HG02884 (cell line): ENCODE data around the gene MANEAL.
"Not testable (repeated sequence)": the region's sequence is repeated elsewhere in the genome, so short reads cannot be mapped to it uniquely, and the experiment has no call there.

Experiments
- ATAC-seq: cut with Tn5 transposase; IDR thresholded peaks from one replicate; pipeline ENCODE4 v1.9.1; 2021; ENCODE audit warnings: mild to moderate bottlenecking, moderate library complexity; ENCODE audit not compliant: unreplicated experiment

MANEAL gene

GRCh38 chr1:37793773-37794371 is at the start of gene MANEAL:
MANEAL (plus strand) TSS chr1:37793847; CDS start chr1:37794183, 336 bp downstream.
- ATAC-seq: no peak

- ATAC-seq: no peak
These were observed 46.8 kb upstream of the MANEAL start for GRCh38 chr1:37746806-37747205.

GRCh38 chr1:37748565-37748964 is 45.1 kb upstream of the MANEAL start:
- ATAC-seq: no peak

GRCh38 chr1:37752213-37752582 is 41.4 kb upstream of the MANEAL start:
- no peak for ATAC-seq

GRCh38 chr1:37752583-37753471 is 40.8 kb upstream of the MANEAL start:
- no peak for ATAC-seq

- ATAC-seq: no peak
These were observed 40.0 kb upstream of the MANEAL start for GRCh38 chr1:37753473-37754321.

- no peak for ATAC-seq
These were observed 38.4 kb upstream of the MANEAL start for GRCh38 chr1:37755290-37755689.

- no peak for ATAC-seq
These were observed 37.6 kb upstream of the MANEAL start for GRCh38 chr1:37755951-37756560.

- no peak for ATAC-seq
These were observed 34.2 kb upstream of the MANEAL start for GRCh38 chr1:37759451-37759850.

GRCh38 chr1:37761416-37762095 is 32.1 kb upstream of the MANEAL start:
- ATAC-seq: no peak

GRCh38 chr1:37762516-37762915 is 31.1 kb upstream of the MANEAL start:
- no peak for ATAC-seq

GRCh38 chr1:37763791-37764413 is 29.7 kb upstream of the MANEAL start:
- ATAC-seq: no peak

GRCh38 chr1:37764414-37764825 is 29.2 kb upstream of the MANEAL start:
- ATAC-seq: no peak

- no peak for ATAC-seq
These were observed 28.7 kb upstream of the MANEAL start, which contains the start of gene EPHA10 for GRCh38 chr1:37764888-37765441. EPHA10 (minus strand) TSS chr1:37765120; CDS start chr1:37765066, 54 bp downstream.

GRCh38 chr1:37765916-37766664 is 27.6 kb upstream of the MANEAL start:
- no peak for ATAC-seq

- no peak for ATAC-seq
These were observed 26.2 kb upstream of the MANEAL start for GRCh38 chr1:37767488-37767887.

- ATAC-seq: not testable (repeated sequence)
These were observed 22.2 kb upstream of the MANEAL start for GRCh38 chr1:37771440-37771839.

- ATAC-seq: no peak
These were observed 16.6 kb upstream of the MANEAL start for GRCh38 chr1:37776946-37777516.
